GM21576 (cell line): ENCODE measurements around the gene ITPRID1.
"Not testable (repeated sequence)": the region's sequence is repeated elsewhere in the genome, so short reads cannot be mapped to it uniquely, and the experiment has no call there.

Experiments
- ATAC-seq: cut with Tn5 transposase; IDR thresholded peaks from one replicate; pipeline ENCODE4 v1.9.1; 2021; ENCODE audit warnings: mild to moderate bottlenecking, moderate library complexity; ENCODE audit not compliant: unreplicated experiment

Gene ITPRID1

GRCh38 chr7:31513790-31514189 is at the start of gene ITPRID1:
Gene ITPRID1, plus strand, starts transcription at chr7:31514090. Its CDS starts 38,935 bp downstream, at chr7:31553025.
- ATAC-seq, result no peak

DNA sequence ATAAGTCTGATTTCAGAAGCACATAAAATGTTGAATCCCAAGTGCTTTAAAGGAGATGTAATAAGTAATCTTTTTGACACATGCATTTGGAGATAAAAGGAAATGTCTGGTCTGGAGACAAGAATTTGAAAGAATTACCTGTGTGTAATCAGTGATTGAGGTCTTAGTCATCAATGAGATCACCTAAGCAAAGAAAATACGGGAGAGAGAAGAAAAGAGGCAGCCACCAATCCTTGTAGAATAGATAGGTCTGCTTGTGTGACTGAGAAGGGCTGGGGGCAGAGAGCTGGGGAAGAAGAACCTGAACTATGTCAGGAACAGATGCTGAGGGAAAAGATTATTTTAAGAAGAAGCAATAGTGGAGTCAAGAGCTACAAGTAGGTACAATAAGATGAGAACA is 49.3 kb upstream of the ITPRID1 start:
- no peak for ATAC-seq

GRCh38 chr7:31465285-31465684 is 48.6 kb upstream of the ITPRID1 start:
- ATAC-seq, result no peak

- ATAC-seq, result no peak
Observed at GRCh38 chr7:31466036-31466435, 47.9 kb upstream of the ITPRID1 start.

DNA sequence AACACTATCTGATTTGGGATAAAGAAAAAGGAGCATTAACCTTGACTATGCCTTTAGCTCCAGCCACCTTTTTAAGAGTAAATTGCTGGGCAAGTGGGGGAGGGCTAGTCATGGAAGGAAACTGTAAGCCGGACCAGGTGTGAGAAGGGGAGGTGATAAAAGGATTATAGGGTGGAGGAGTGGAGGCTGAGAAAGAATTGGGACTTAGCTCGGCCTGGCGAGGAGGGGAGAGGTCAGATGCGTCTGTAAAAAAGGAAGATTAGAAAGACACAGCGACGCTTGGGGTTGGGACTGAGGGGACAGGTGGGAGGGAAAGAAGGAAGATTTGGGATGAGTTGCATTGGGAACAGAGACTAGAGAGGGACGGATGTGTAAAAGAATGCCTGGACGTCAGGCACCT is 43.0 kb upstream of the ITPRID1 start:
- not testable (repeated sequence) for ATAC-seq

- no peak for ATAC-seq
Observed at GRCh38 chr7:31475368-31475767, 38.5 kb upstream of the ITPRID1 start.

DNA sequence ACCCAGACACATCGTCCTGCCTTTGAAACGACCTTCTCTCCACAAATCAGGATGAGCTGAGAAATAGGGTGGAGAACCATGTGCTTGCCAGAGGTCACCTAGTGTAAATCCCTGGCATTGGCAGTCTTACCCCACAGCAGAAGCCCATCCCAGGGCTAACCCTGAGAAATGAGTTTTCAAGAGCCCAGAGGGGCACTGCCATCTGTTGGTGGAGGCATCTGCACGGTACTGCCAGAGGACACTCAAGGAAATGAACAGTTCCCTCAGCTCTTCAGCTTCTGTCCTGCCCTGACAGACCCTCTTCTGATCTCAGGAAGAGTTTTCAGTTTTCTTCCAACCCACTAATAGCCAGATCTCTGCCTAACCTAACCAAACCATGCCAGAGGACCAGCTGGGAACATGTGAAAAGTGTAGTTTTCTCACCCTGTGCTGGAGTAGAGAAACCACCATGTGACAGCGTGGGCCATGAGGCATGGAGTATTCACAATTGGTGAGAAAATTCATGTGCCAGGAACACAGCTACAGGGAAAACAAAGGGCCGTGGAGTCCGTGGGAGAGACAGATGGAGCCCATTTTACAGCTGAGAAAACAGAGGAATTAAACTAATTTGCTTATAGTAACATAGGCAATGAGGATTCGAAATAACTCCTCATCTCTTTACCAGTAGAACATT is 37.7 kb upstream of the ITPRID1 start:
- ATAC-seq, result no peak

- no peak for ATAC-seq
Observed at GRCh38 chr7:31476941-31477677, 36.8 kb upstream of the ITPRID1 start.

DNA sequence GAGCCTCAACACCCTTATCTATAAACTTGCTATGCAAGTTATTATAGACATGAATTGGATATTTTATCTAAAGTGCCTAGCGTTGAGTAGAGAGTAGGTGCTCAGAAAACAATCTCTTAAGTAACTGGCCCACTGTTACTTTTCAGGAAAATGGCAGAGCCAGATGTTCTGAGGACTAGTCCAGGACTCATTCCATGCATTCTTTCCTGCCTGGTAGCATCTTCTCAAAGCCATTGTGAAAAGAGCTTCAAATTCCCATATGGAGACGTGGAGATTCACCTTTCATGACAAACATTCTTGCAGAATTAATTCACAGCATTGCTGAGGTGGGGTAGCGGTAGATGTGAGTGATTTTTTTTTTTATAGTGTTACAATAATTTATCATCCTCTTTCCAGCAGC is 35.9 kb upstream of the ITPRID1 start:
- no peak for ATAC-seq

DNA sequence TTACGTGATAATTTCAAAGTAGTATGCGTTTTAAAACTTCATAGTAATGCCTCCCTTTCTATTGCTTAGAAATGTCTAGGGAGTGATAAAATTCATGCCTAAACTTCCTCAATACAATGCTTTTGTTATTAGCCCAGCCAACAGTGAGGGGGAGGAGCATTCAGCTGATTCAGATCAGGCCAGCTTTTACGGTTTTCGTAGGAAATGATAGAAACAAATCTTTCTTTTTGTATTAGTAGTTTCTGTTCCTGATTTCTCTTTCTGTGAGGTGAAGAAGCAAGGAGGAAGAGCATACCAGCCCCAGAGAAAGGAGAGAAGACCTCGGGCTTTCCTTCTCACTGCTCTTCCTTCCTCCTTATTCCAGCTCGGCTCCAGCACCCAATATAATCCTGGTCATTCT is 35.2 kb upstream of the ITPRID1 start:
- ATAC-seq, result peak; percentile 94

GRCh38 chr7:31487071-31487470 is 26.8 kb upstream of the ITPRID1 start:
- no peak for ATAC-seq

DNA sequence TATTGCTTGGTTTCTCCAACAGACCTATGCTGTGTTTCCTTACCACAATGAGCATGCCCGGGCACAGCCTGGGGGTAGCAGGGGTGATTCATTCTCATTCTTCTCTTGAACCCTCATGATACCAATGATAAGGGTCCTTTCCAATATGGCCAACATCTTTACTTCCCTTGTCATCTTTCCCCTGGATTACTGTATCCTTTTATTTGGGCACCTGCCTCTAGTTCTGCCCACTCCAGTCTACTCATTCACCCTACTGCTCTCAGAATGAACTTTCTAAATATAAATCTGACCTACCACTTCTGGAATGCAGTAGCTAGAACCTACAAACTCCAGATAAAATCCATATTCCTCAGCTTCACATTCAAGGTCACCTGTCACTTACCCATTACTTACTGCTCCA is 26.4 kb upstream of the ITPRID1 start:
- no peak for ATAC-seq

DNA sequence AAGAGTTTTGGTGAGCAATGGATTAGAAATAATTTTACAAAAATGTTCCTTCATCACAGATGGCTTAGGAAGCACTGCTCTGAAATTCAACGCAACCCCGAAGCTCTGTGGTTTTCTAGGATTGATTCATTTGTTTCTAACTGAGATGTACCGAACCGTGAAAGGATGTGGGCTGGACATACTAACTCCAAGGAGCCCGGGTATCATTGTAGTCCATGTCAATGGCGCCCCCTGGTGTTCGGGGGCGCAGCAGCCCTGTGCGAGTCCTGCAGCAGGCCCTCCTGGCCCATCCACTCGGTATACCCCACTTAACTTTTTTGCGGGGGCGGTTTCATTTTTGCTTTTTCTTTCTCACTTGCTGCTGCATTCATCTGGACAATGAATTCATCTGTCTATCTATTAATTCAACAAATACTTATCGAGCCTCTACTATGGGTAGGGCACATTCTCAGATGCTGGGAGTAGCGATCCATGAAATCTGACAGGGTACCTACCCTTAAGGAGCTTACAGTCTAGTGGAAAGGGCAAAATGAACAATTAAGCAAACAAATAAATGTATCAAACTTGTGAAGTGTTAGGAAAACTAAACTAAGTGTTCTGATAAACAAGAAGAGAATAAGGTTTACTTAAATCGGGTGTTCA is 25.2 kb upstream of the ITPRID1 start:
- peak; percentile 96 for ATAC-seq

GRCh38 chr7:31490796-31491314 is 23.0 kb upstream of the ITPRID1 start:
- no peak for ATAC-seq

DNA sequence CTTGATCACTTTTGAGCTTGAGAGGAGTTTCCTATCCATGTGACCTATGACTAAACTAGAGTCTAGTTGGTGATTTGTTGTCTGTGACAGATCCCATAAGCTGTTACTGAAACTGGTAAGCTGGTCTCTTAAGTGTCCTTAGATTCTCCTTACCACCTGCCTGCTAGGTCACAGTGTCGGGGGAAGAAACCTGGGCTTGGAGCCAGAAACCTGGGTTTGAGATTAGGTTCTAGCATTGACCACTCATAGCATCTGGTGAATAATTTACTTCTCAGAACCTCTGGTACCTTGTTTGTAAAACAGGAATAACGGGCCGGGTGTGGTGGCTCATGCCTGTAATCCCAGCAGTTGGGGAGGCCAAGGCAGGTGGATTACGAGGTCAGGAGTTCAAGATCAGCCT is 21.8 kb upstream of the ITPRID1 start:
- ATAC-seq, result no peak

DNA sequence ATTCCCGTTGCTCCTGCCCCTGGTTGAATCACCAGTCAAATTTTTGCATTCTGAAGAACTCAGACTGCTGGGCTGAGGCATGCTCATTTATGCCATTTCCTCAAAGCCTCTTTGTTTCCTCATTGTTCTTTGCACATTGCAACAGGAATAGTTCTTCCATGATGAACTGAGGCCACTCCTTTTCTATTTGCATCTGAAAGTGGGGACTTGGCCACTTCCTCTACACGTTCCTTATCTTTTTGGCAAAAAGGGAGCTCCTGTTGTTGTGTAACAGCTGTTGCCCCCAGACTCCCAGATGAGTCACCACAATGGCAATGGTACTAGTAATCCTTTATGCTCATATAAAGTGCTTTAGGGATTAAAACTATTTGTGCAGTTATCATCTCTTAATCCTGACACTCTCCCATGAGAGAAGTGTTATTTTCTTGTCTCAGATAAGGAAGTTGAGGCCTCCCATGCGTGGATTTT is 20.1 kb upstream of the ITPRID1 start:
- ATAC-seq, result no peak

- ATAC-seq, result no peak
Observed at GRCh38 chr7:31494421-31494820, 19.5 kb upstream of the ITPRID1 start.

DNA sequence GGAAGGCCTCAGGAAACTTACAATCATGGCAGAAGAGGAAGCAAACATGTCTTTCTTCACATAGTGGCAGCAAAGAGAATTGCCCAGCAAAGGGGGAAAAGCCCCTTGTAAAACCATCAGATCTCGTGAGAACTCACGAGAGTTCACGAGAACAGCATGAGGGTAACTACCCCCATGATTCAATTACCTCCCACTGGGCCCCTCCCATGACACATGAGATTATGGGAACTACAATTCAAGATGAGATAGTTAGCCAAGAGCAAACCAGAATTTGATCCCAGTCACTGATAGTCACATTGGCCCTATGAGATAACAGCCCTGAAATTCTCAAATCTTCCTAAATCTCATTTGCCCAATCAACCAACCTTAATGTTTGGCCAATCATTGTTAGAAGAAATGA is 18.2 kb upstream of the ITPRID1 start:
- ATAC-seq, result no peak

DNA sequence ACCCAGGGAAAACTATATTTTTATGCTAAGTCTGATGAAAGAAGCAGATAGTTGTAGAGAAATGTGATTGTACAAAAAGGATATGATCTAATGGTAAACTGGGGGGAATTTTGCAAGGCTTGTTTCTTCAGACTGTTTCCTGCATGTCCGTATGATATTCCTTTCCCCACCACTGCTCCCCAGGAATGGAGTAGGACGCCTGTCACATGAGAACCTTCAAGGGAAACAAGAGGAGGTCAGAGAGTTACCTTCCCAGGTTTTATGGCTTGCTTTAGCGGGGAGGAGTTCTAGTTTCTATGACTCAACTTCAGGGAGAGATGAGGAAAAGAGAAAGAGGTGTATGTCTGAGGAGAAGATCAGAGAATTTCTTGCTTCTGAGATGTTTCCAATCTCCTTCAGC is 16.4 kb upstream of the ITPRID1 start:
- no peak for ATAC-seq

DNA sequence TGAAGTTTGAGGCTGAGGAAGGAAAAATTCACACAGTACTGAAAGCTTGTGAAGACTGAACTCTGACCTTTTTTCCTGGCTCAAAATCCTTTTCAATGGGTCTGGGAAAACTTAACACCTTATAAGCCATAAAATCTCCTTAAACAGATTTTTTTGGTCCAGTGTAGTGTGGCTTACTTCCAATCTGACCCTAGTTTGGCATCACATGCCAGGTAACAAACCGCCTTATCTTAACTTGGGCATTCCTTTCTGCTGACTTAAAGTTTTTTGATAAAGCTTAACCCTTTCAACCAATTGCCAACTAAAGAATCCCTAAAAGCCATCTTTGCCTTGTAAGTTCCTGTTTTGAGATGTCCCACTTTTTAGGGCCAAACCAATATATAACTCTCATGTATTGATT is 13.2 kb upstream of the ITPRID1 start:
- no peak for ATAC-seq

DNA sequence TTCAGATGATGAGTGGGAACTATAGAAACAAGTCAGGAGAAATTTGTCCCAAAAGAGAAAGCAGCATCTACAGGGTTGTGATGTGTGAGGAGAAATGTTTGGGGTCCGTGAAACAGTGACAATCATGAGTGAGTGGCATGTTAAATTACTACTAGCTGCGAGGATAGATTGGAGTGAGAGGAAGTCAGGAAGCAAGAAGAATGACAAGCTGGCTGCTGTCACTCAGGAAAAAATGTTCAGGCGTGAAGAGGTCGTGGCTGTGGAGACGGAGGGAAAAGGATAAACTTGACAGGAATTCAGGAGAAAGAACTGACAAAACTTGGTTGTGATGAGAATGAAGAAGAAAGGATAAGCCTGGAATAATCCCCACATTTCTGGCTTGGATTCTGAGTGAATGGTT is 5.1 kb upstream of the ITPRID1 start:
- ATAC-seq, result no peak

- no peak for ATAC-seq
Observed at GRCh38 chr7:31512166-31512565, 1.7 kb upstream of the ITPRID1 start.
